OCI-LY3 (cell line): ENCODE data around the gene UNC13C.

Experiments
- H2AFZ ChIP-seq: fragments of 200-600, 300-600 bp; shearing (Covaris generic); 2 replicates; pipeline ENCODE4 v1.6.0; 2014; ENCODE audit warnings: antibody characterized with exemption, low read depth, low read length
- H3K27ac ChIP-seq: fragments of 200-600, 300-600 bp; sonication (generic); 2 replicates; pipeline ENCODE4 v1.5.1; 2014; ENCODE audit warnings: mild to moderate bottlenecking, low read length, moderate library complexity, mixed read lengths
- H3K27me3 ChIP-seq: fragments of 200-600, 300-600 bp; sonication (generic); 2 replicates; pipeline ENCODE4 v1.6.1; 2014; ENCODE audit warnings: low read depth, low read length, mixed read lengths
- H3K36me3 ChIP-seq: fragments of 200-600, 300-600 bp; sonication (generic); replicated peaks from 2 replicates; pipeline ENCODE3; 2014; ENCODE audit warnings: low read depth, low read length, mixed read lengths
- H3K4me1 ChIP-seq: fragments of 300-600, 200-600 bp; sonication (generic); 2 replicates; pipeline ENCODE4 v1.6.1; 2014; ENCODE audit warnings: low read length, mixed read lengths
- H3K4me2 ChIP-seq: fragments of 200-600, 300-600 bp; sonication (generic); 2 replicates; pipeline ENCODE4 v1.6.1; 2014; ENCODE audit warnings: low read length, mixed read lengths
- H3K4me3 ChIP-seq: fragments of 300-600, 200-600 bp; sonication (generic); 2 replicates; pipeline ENCODE4 v1.5.1; 2014; ENCODE audit warnings: antibody characterized with exemption, mild to moderate bottlenecking, low read length, moderate library complexity
- H3K79me2 ChIP-seq: fragments of 300-600, 200-600 bp; shearing (Covaris generic); 2 replicates; pipeline ENCODE4 v1.6.1; 2014; ENCODE audit warnings: mild to moderate bottlenecking, low read length, mixed read lengths
- H3K9ac ChIP-seq: fragments of 300-600, 200-600 bp; shearing (Covaris generic); 2 replicates; pipeline ENCODE4 v1.6.0; 2014; ENCODE audit warnings: mild to moderate bottlenecking, low read length, moderate library complexity
- H3K9me3 ChIP-seq: fragments of 200-600, 300-600 bp; shearing (Covaris generic); 2 replicates; pipeline ENCODE4 v1.6.1; 2014; ENCODE audit warnings: low read length, mixed read lengths; ENCODE audit not compliant: insufficient read depth
- H4K20me1 ChIP-seq: fragments of 200-600, 300-600 bp; sonication (generic); 2 replicates; pipeline ENCODE4 v1.6.1; 2016; ENCODE audit warnings: low read length, mixed read lengths; ENCODE audit not compliant: insufficient read depth
- CTCF ChIP-seq: fragments of 200-600, 300-600 bp; sonication (generic); IDR thresholded peaks from 2 replicates; pipeline ENCODE4 v1.5.1; 2014; ENCODE audit warnings: antibody characterized with exemption, low read length, low read depth
- EZH2phosphoT487 ChIP-seq: fragments of 200-600 bp; shearing (Covaris generic); IDR thresholded peaks from 2 replicates; pipeline ENCODE4 v1.6.1; 2018; ENCODE audit warnings: antibody characterized with exemption, mixed run types, low read depth

Gene UNC13C

GRCh38 chr15:53974813-53975212 is 3.4 kb upstream of the UNC13C start:
- peak overlapping the region; percentile 67 for H2AFZ ChIP-seq
- H3K27me3 ChIP-seq, result no peaks in the 10 kb centered on the region
- no peaks in the 10 kb centered on the region for H4K20me1 ChIP-seq
- H3K4me3 ChIP-seq, result no peak overlapping the region
- no peaks in the 10 kb centered on the region for H3K79me2 ChIP-seq
- H3K4me1 ChIP-seq, result 0 out of 2 replicates have a peak, but pooled peaks cover 2% of the 10 kb centered on the region
- H3K27ac ChIP-seq, result no peak overlapping the region
- H3K4me2 ChIP-seq, result no peak overlapping the region
- TF ChIP-seq EZH2phosphoT487, result no peak
- H3K36me3 ChIP-seq, result no peaks in the 10 kb centered on the region
- H3K9me3 ChIP-seq, result no peaks in the 10 kb centered on the region
- H3K9ac ChIP-seq, result no peak overlapping the region

GRCh38 chr15:53976844-53977392 is 1.3 kb upstream of the UNC13C start:
- TF ChIP-seq EZH2phosphoT487 (no peak), CTCF (peak; percentile 52)
- no peaks in the 10 kb centered on the region for H3K79me2 ChIP-seq
- H3K9ac ChIP-seq, result no peak overlapping the region
- H3K9me3 ChIP-seq, result no peaks in the 10 kb centered on the region
- H3K27me3 ChIP-seq, result no peaks in the 10 kb centered on the region
- H3K36me3 ChIP-seq, result no peaks in the 10 kb centered on the region
- H3K4me1 ChIP-seq, result 0 out of 2 replicates have a peak, but pooled peaks cover 2% of the 10 kb centered on the region
- H3K4me3 ChIP-seq, result no peak overlapping the region
- H4K20me1 ChIP-seq, result no peaks in the 10 kb centered on the region
- no peak overlapping the region; the same call in 1 of the 2 replicates for H3K4me2 ChIP-seq
- H2AFZ ChIP-seq, result no peak overlapping the region
- no peak overlapping the region for H3K27ac ChIP-seq

- Histone ChIP-seq H3K4me2 (no peak overlapping the region), H3K27me3 (no peaks in the 10 kb centered on the region), H3K9ac (no peak overlapping the region), H3K79me2 (no peaks in the 10 kb centered on the region), H3K9me3 (no peaks in the 10 kb centered on the region), H3K4me3 (no peak overlapping the region), H2AFZ (no peak overlapping the region), H4K20me1 (no peaks in the 10 kb centered on the region), H3K36me3 (no peaks in the 10 kb centered on the region), H3K4me1 (0 out of 2 replicates have a peak, but pooled peaks cover 2% of the 10 kb centered on the region), H3K27ac (no peak overlapping the region)
- TF ChIP-seq CTCF, result no peak
- no peak for TF ChIP-seq EZH2phosphoT487
Measured at GRCh38 chr15:53979051-53979788, 979 bp downstream of the UNC13C start.

- H2AFZ ChIP-seq, result no peak overlapping the region
- no peak overlapping the region for H3K4me3 ChIP-seq
- no peaks in the 10 kb centered on the region for H3K27me3 ChIP-seq
- H4K20me1 ChIP-seq, result no peaks in the 10 kb centered on the region
- TF ChIP-seq CTCF (no peak), EZH2phosphoT487 (no peak)
- no peak overlapping the region for H3K27ac ChIP-seq
- H3K4me2 ChIP-seq, result no peak overlapping the region
- no peaks in the 10 kb centered on the region for H3K9me3 ChIP-seq
- 0 out of 2 replicates have a peak, but pooled peaks cover 2% of the 10 kb centered on the region for H3K4me1 ChIP-seq
- H3K79me2 ChIP-seq, result no peaks in the 10 kb centered on the region
- no peaks in the 10 kb centered on the region for H3K36me3 ChIP-seq
- H3K9ac ChIP-seq, result no peak overlapping the region
Measured at GRCh38 chr15:53980021-53980420, 1.8 kb downstream of the UNC13C start.
